H1 (cell line): ENCODE data around the gene CARD14. TPM values are rescaled to one million over a fixed set of nuclear protein-coding genes. Genes with fewer than 3 reads are reported as not detected.

Experiments used
- CTCF ChIA-PET: fragments of 300-600 bp; sonication (Branson Sonifier 250); formaldehyde crosslinking; loops from one replicate; lab custom pipeline; 2021; ENCODE audit not compliant: partially characterized antibody; lab: Charles Lee
- POLR2A ChIA-PET: fragments of 300-600 bp; sonication (Branson Sonifier 250); formaldehyde crosslinking; loops from one replicate; lab custom pipeline; 2021; ENCODE audit warnings: inconsistent platforms; ENCODE audit not compliant: partially characterized antibody; lab: Charles Lee
- DNase-seq, 2 experiments: peaks; one replicate each; pipeline versions ENCODE4 v3.0.0 to v3.0.0-alpha.2; 2010 to 2022; ENCODE audit warnings: low spot score in 2 of 2, low read depth in 1 of 2, mixed read lengths in 1 of 2
- FAIRE-seq: peaks from 2 replicates; lab custom pipeline; 2011; peaks lifted over from hg19 to GRCh38; lab: Jason Lieb, UNC
- H2AFZ ChIP-seq: 2 replicates; pipeline ENCODE4 v1.8.1; 2012; ENCODE audit warnings: low read length, inconsistent platforms
- H2AK5ac ChIP-seq: 2 replicates; pipeline ENCODE4 v1.6.1; 2013; ENCODE audit warnings: low read depth, low read length
- H2BK120ac ChIP-seq: replicated peaks from 2 replicates; pipeline ENCODE3; 2013; ENCODE audit warnings: low read depth, low read length, inconsistent platforms
- H2BK12ac ChIP-seq: 2 replicates; pipeline ENCODE4 v1.6.1; 2013; ENCODE audit warnings: low read depth, low read length
- H2BK15ac ChIP-seq: 2 replicates; pipeline ENCODE4 v1.6.1; 2013; ENCODE audit warnings: low read length
- H2BK20ac ChIP-seq: 2 replicates; pipeline ENCODE4 v1.6.1; 2013; ENCODE audit warnings: low read length
- H2BK5ac ChIP-seq: 2 replicates; pipeline ENCODE4 v1.6.1; 2013; ENCODE audit warnings: low read depth, low read length
- H3K14ac ChIP-seq: 2 replicates; pipeline ENCODE4 v1.6.1; 2013; ENCODE audit warnings: inconsistent platforms; ENCODE audit not compliant: insufficient read length
- H3K18ac ChIP-seq: 2 replicates; pipeline ENCODE4 v1.6.1; 2013; ENCODE audit warnings: low read length; ENCODE audit errors: extremely low read depth
- H3K23ac ChIP-seq: 2 replicates; pipeline ENCODE4 v1.6.1; 2013; ENCODE audit warnings: inconsistent platforms; ENCODE audit not compliant: insufficient read length
- H3K23me2 ChIP-seq: 2 replicates; pipeline ENCODE4 v1.6.1; 2013; ENCODE audit warnings: low read depth, low read length
- H3K27ac ChIP-seq: 2 replicates; pipeline ENCODE4 v1.6.1; 2011; ENCODE audit warnings: low read depth, low read length, inconsistent platforms
- H3K27me3 ChIP-seq, 4 experiments: replicated peaks in 1 of 4; 1 replicate in 1 of 4; 2 replicates in 3 of 4; pipeline versions ENCODE4 v1.6.1 to v1.8.1; 2011 to 2013; ENCODE audit warnings: low read length in 3 of 4, mild to moderate bottlenecking in 3 of 4, inconsistent platforms in 2 of 4, mixed read lengths in 2 of 4, moderate library complexity in 1 of 4; ENCODE audit not compliant: control insufficient read depth in 3 of 4, insufficient read depth in 3 of 4; ENCODE audit errors: extremely low read depth in 1 of 4
- H3K36me3 ChIP-seq, 4 experiments: 2 replicates each; pipeline versions ENCODE4 v1.6.1 to v1.8.1; 2011 to 2013; ENCODE audit warnings: mild to moderate bottlenecking in 4 of 4, low read length in 3 of 4, moderate library complexity in 2 of 4, control low read depth in 1 of 4, inconsistent platforms in 1 of 4; ENCODE audit not compliant: insufficient read depth in 4 of 4, control insufficient read depth in 2 of 4
- H3K4ac ChIP-seq: replicated peaks from 2 replicates; pipeline ENCODE3; 2013; ENCODE audit warnings: low read length, low read depth, mixed read lengths, inconsistent platforms; ENCODE audit not compliant: insufficient read length
- H3K4me1 ChIP-seq, 4 experiments: replicated peaks in 1 of 4; 1 replicate in 1 of 4; 2 replicates in 3 of 4; pipeline versions ENCODE4 v1.6.1 to v1.8.1; 2011 to 2013; ENCODE audit warnings: low read length in 3 of 4, inconsistent platforms in 2 of 4, mixed read lengths in 1 of 4; ENCODE audit not compliant: insufficient read depth in 4 of 4, control insufficient read depth in 3 of 4
- H3K4me2 ChIP-seq, 2 experiments: 2 replicates each; pipeline versions ENCODE4 v1.6.1 to v1.8.1; 2011 to 2013; ENCODE audit warnings: low read depth in 2 of 2, low read length in 2 of 2, control low read depth in 1 of 2, inconsistent platforms in 1 of 2, mild to moderate bottlenecking in 1 of 2; ENCODE audit not compliant: insufficient read depth in 1 of 2
- H3K4me3 ChIP-seq, 4 experiments: fragments of 200-600, 300-600 bp in 1 of 4; sonication (generic), shearing (Covaris generic), sonication (Bioruptor Twin) in 1 of 4; 2 replicates each; pipeline versions ENCODE4 v1.5.1 to v1.8.1; 2011 to 2016; ENCODE audit warnings: low read length in 4 of 4, low read depth in 3 of 4, control low read depth in 2 of 4, inconsistent platforms in 2 of 4, mild to moderate bottlenecking in 2 of 4, mixed read lengths in 1 of 4, moderate library complexity in 1 of 4; ENCODE audit not compliant: insufficient read depth in 2 of 4; ENCODE audit errors: extremely low read depth in 1 of 4
- H3K56ac ChIP-seq: replicated peaks from 2 replicates; pipeline ENCODE3; 2013; ENCODE audit warnings: low read depth, mild to moderate bottlenecking, mixed read lengths, low read length, inconsistent platforms; ENCODE audit not compliant: insufficient read length
- H3K79me1 ChIP-seq: 2 replicates; pipeline ENCODE4 v1.6.1; 2013; ENCODE audit warnings: low read depth, low read length, control low read depth
- H3K79me2 ChIP-seq, 2 experiments: 2 replicates each; pipeline versions ENCODE4 v1.6.1 to v1.8.1; 2012 to 2013; ENCODE audit warnings: low read length in 2 of 2, mild to moderate bottlenecking in 2 of 2, inconsistent platforms in 1 of 2; ENCODE audit not compliant: insufficient read depth in 2 of 2, control insufficient read depth in 1 of 2
- H3K9ac ChIP-seq, 4 experiments: replicated peaks in 1 of 4; 1 replicate in 1 of 4; 2 replicates in 3 of 4; pipeline versions ENCODE4 v1.6.1 to v1.8.1; 2011 to 2013; ENCODE audit warnings: low read depth in 3 of 4, low read length in 3 of 4, control low read depth in 2 of 4, mild to moderate bottlenecking in 2 of 4, moderate library complexity in 2 of 4, inconsistent platforms in 1 of 4; ENCODE audit errors: extremely low read depth in 1 of 4
- H3K9me3 ChIP-seq, 2 experiments: 2 replicates each; pipeline versions ENCODE4 v1.6.1 to v1.8.1; 2012 to 2013; ENCODE audit warnings: mild to moderate bottlenecking in 2 of 2, moderate library complexity in 2 of 2, control low read depth in 1 of 2, inconsistent platforms in 1 of 2, low read depth in 1 of 2, low read length in 1 of 2, mixed read lengths in 1 of 2; ENCODE audit not compliant: insufficient read depth in 2 of 2
- H4K20me1 ChIP-seq, 2 experiments: replicated peaks in 1 of 2; 2 replicates each; pipeline versions ENCODE3 to v1.8.1; 2011 to 2013; ENCODE audit warnings: inconsistent platforms in 2 of 2, low read length in 2 of 2, mild to moderate bottlenecking in 1 of 2; ENCODE audit not compliant: insufficient read depth in 2 of 2, control insufficient read depth in 1 of 2
- H4K5ac ChIP-seq: 2 replicates; pipeline ENCODE4 v1.6.1; 2013; ENCODE audit warnings: low read length, low read depth, mixed read lengths, inconsistent platforms; ENCODE audit not compliant: insufficient read length
- H4K8ac ChIP-seq: 2 replicates; pipeline ENCODE4 v1.8.0; 2013; ENCODE audit warnings: mild to moderate bottlenecking, moderate library complexity, low read length, inconsistent platforms; ENCODE audit not compliant: insufficient read depth; ENCODE audit errors: extremely low read depth
- H4K91ac ChIP-seq: replicated peaks from 2 replicates; pipeline ENCODE3; 2013; ENCODE audit warnings: low read length, mixed read lengths, inconsistent platforms; ENCODE audit not compliant: insufficient read length
- HDAC6 ChIP-seq: IDR thresholded peaks from one replicate; pipeline ENCODE4 v1.7.1; 2012; ENCODE audit warnings: low read depth, mild to moderate bottlenecking, inconsistent platforms, low read length, moderate library complexity
- SRF ChIP-seq: IDR thresholded peaks from 2 replicates; pipeline ENCODE4 v1.6.1; 2011; ENCODE audit warnings: mild to moderate bottlenecking, low read depth, low read length, moderate library complexity
- TEAD4 ChIP-seq: IDR thresholded peaks from 2 replicates; pipeline ENCODE4 v1.6.1; 2012; ENCODE audit warnings: low read depth, low read length, inconsistent platforms, mixed read lengths
- whole genome bisulfite sequencing, 2 experiments: shearing (Covaris generic) in 1 of 2; methylation state at CpG; one replicate each; pipeline versions ENCODE4 v1.1.6 to v1.1.7; 2013 to 2015; ENCODE audit warnings: low lambda C conversion rate in 2 of 2, mixed read lengths in 2 of 2, inconsistent platforms in 1 of 2, low coverage in 1 of 2, missing lambda C conversion rate in 1 of 2; ENCODE audit not compliant: insufficient replicate concordance in 2 of 2, insufficient coverage in 1 of 2, insufficient read length in 1 of 2; ENCODE audit errors: extremely low coverage in 1 of 2, missing lambda C conversion rate in 1 of 2; 5-methylcytosine and 5-hydroxymethylcytosine counted together
- polyA plus RNA-seq, 7 experiments: library from polyadenylated mRNA; depleted of rRNA in 3 of 7; stranded (reverse) in 5 of 7; unstranded in 2 of 7; fragments of >200 nt in 5 of 7; fragments of 200-250 nt in 2 of 7; gene quantifications; 1 replicate in 5 of 7; 2 replicates in 1 of 7; 4 replicates in 1 of 7; pipeline versions ENCODE4 v1.2.1 to v1.2.3, GENCODE V29; 2011 to 2013; ENCODE audit warnings: missing spikeins in 2 of 7, mixed read lengths in 2 of 7
- total RNA-seq: library from RNA; stranded (reverse); fragmentation: NEBNext Ultra II Directional; extraction: Animal tissue kit (Norgen Biotek cat#: 25700); gene quantifications from 2 replicates; pipeline ENCODE4 v1.2.1, GENCODE V29; 2021

Gene CARD14
- total and polyA plus RNA-seq, 2 of the 8 experiments (the other 6 are each of a cell fraction or from before 2014, with no cell fraction given) = 0.08 TPM; not detected in 1

DNA sequence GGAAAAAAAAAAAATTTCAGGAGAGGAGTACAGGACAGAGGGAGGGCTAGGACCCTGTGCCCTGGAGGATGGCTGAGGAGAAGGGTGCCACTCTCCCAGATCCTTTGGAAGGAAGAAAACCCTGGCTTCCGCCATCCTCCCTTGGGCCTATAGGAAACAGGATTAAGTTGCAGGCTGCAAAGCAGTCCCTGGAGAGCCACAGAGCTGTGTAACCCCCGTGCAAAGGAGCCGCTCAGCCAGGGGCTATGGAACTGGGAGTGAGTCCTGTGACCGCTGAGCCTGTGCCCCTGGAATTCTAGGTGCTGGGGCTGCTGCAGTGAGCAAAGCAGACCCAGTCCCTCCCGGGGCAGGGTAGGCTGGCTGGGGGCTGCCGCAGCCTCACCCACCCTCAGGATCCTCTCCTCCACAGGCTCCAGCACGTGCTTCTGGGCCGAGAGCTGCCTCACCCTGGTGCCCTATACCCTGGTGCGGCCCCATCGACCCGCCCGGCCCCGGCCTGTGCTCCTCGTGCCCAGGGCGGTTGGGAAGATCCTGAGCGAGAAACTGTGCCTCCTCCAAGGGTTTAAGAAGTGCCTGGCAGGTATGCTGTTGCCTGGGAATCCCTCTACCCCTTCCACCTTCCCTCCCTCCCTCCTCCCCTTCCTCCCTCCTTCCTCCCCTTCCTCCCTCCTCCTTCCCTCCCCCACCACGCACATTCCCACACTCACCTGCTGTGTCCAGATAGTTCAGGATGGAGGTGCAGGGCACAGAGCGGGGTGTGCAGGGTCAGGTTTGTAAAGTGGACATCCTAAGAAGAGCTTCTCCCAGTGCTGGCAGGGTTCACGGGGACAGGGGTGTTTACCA is 35.0 kb downstream of the CARD14 start:
- H2BK20ac ChIP-seq = no peak overlapping the region
- FAIRE-seq = no peak
- no peak overlapping the region for H3K4ac ChIP-seq
- H3K9me3 ChIP-seq = peaks cover 0 to 2% of the 10 kb centered on the region in 2 experiments; a peak in 1 of 4 replicates
- no peaks in the 10 kb centered on the region for H3K36me3 ChIP-seq
- ChIA-PET POLR2A (interaction anchor here (0.7 to 1.7 kb wide), 7 partner anchors 7 to 59 kb away, joined by 3 to 4 read pairs (median 3); partner anchors contain the start of gene EIF4A3), CTCF (interaction anchor here (0.6 to 9.0 kb wide), 8 partner anchors 11 to 122 kb away, joined by 3 to 90 read pairs (median 4); no protein-coding TSS in a partner anchor)
- H3K4me1 ChIP-seq = no peaks in the 10 kb centered on the region; a peak in 1 of 7 replicates
- WGBS, 2 experiments = 86% methylated on average over 12 of the region's 19 CpGs; no CpG with 5 or more reads in 1 of the 2 experiments
- H3K79me2 ChIP-seq = no peaks in the 10 kb centered on the region
- peaks cover 0 to 3% of the 10 kb centered on the region in 2 experiments for H4K20me1 ChIP-seq
- no peak overlapping the region for H3K14ac ChIP-seq
- no peak overlapping the region for H3K4me2 ChIP-seq
- no peak overlapping the region for H2BK12ac ChIP-seq
- no peak overlapping the region for H3K56ac ChIP-seq
- 0 out of 2 replicates have a peak overlapping the region, but pooled peaks have one; percentile 28 for H4K8ac ChIP-seq
- no peak overlapping the region for H3K4me3 ChIP-seq
- no peak for DNase-seq
- H3K23me2 ChIP-seq = no peaks in the 10 kb centered on the region
- 0 out of 7 replicates have a peak overlapping the region, but pooled peaks of 1 of the 4 experiments have one; percentile 13 for H3K9ac ChIP-seq
- H2BK15ac ChIP-seq = no peak overlapping the region
- no peak overlapping the region for H4K91ac ChIP-seq
- H3K79me1 ChIP-seq = no peaks in the 10 kb centered on the region
- peak overlapping the region; percentile 4; the same call in 1 of the 2 replicates for H3K27ac ChIP-seq
- no peak overlapping the region for H3K23ac ChIP-seq
- H2AFZ ChIP-seq = no peak overlapping the region
- H4K5ac ChIP-seq = no peak overlapping the region
- 0 out of 2 replicates have a peak, but pooled peaks have one; percentile 6 for TF ChIP-seq TEAD4
- no peak for TF ChIP-seq SRF
- TF ChIP-seq HDAC6 = no peak
- no peak overlapping the region; the same call in 1 of the 2 replicates for H3K18ac ChIP-seq
- H2BK5ac ChIP-seq = 0 out of 2 replicates have a peak overlapping the region, but pooled peaks have one; percentile 56
- no peaks in the 10 kb centered on the region for H3K27me3 ChIP-seq
- no peak overlapping the region for H2BK120ac ChIP-seq
- no peak overlapping the region for H2AK5ac ChIP-seq
